GM19035 (cell line): Measurements from ENCODE around the gene MORC1.

Source experiments
- ATAC-seq: cut with Tn5 transposase; IDR thresholded peaks from one replicate; pipeline ENCODE4 v1.9.1; 2021; ENCODE audit not compliant: unreplicated experiment

MORC1 gene

GRCh38 chr3:109033000-109033660 lies 84.8 kb downstream of the MORC1 start:
- ATAC-seq = no peak

- ATAC-seq = no peak
These were observed 89.2 kb downstream of the MORC1 start for GRCh38 chr3:109028753-109029152.

DNA sequence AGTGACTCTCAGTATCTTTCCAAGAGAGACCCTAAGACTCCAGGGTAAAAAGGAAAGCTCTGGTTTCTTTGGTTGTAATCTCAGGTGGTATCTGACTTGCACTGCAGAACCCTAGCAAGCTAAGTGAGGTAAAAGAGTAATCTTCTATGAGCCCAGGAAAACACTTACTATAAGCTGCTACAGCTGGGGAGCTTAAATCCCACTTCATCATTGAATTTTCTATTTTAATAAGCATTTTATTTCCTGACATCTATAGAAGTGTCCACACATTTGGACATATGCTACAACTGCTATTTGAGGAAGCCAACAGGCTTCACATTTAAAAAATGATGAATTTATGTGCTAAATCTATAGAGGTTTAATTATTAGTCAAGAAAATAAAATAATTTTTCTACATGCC lies 91.1 kb downstream of the MORC1 start:
- no peak for ATAC-seq

DNA sequence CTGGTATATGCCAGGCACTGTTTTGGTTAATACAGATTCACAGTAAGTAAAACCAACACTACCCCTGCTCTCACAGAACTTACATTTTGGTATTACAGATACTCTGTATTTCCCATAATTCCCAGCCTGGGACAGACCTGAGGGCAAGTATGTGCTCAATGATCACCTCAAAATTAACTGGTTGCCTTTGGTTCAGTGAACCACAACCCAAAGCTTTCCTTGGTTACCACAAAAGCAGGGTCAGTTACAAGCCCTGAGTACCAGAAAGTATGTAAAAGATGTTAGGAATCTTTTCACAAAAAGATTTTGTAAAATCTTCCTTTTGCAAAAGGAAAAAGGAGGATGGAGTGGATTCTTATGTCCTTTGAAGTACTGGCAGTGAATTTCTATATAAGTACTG lies 92.0 kb downstream of the MORC1 start:
- ATAC-seq = no peak

DNA sequence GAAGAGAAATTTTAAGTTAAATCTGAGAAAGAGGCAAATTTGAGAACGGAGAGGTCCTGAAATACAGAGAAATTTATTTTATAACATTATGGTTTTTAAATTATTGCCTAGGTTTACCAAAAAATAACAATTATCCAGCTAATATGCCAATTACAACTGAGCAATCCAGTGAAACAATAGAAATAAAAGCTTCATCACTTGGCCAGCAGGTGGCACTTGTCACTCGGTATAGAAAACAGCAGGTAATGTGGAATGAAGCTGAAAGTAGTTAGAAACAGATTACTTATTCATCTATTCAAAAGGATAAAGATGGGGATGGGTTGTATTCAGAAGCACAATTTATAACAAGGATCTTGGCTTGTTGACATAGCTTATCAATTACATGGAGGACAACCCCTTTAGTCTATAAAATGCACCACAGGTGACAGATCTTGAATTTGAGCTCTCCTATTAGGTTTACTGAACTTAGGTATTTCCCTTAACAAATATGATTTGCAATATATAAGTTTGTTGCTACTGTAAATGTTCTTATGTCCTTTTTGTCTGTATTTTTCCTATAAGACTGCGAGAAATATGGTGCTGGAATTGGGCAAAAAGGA lies 94.2 kb downstream of the MORC1 start:
- peak; percentile 87 for ATAC-seq

DNA sequence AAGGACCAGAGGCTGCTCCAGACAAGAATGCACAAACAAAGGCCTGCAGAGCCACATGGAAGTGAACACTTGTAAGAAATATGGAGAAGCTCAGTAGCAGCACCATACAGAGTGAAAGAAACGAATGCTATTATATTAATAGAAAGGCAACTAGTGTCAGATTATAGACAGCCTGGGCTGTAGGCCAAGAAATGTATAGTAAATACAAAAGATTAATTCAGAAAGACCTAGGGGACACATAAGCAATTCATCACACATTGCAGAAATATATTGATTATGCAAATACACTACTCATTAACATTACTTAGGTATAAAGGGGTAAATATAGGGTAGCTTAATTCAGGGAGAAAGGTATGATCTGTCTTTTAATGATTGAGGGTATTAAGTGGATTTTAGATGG lies 94.8 kb downstream of the MORC1 start:
- no peak for ATAC-seq

GRCh38 chr3:109021556-109021955 lies 96.4 kb downstream of the MORC1 start:
- no peak for ATAC-seq

GRCh38 chr3:109018828-109019227 lies 99.1 kb downstream of the MORC1 start:
- ATAC-seq = no peak

DNA sequence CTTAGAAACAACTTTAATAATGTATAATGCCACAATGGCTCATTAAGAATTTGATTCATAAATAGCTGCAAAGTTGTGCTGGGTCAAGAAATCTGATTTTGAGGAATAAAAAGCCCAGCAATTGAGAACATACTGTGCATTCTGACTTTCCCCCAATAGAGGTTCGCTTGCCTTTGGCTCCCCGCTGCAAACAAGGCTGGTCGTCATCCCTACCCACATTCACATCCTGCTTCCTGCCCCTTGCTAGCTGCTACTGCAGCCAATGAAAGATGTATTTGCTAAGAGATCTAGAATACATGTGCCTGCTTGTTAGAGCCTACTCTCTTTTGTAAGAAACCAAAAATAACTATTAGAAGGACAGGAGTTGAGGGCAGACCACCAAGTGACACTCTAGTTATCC lies 112.5 kb downstream of the MORC1 start:
- no peak for ATAC-seq

DNA sequence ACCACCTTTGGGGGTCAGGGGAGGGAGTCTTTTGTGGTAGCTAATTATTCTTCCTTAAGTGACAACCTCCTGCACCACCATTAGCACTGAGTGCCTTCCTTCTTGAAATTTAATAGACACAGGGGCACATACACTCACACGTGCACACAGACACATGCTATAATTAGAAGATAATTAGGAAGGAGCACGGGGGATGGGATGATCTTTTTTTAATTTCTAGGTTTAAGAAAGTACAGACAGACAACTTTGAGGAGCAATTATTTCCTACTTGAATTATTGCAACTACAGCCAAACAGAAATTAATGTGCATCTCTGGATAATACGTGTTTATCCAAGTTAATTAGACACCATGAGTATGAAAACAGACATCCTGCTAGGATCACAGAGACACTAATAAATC lies 119.5 kb downstream of the MORC1 start:
- ATAC-seq = no peak

GRCh38 chr3:108985844-108986243 lies 132.1 kb downstream of the MORC1 start:
- no peak for ATAC-seq

- no peak for ATAC-seq
These were observed 134.9 kb downstream of the MORC1 start for GRCh38 chr3:108983051-108983450.

DNA sequence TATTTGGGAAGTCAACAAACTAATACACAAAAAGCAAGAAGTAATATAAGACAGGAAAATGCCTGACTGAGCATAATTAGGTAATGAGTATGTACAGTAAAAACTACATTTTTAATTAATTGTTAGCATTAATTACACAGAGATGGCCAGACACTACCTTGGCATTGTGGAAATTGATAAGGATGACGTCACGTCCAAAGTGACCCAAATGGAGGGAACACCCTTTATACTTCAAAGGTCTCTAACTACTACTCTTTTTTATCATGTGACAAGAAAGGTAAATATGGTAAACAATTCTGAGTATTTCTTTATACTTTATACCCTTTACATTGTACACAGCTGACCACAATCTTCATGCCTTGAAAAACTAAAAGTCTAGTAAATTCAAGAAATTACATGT lies 141.9 kb downstream of the MORC1 start:
- no peak for ATAC-seq

DNA sequence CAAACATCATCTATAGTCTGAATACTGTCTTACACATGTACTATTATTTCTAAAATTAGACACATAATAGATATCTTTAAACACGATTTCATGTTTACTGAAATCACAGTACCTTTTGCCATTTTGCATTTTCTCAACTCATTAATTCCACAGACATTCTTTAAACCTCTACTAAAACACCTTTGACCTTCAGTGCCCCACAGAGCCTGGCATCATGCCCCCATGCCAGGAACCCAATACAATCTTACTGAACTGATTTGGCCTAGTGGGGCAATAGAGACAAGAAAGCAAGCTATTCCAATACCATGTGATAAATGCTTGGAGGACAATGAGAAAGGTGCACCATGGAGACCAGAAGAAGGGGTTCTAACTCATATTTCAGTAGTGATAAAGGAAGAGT lies 144.9 kb downstream of the MORC1 start:
- no peak for ATAC-seq

DNA sequence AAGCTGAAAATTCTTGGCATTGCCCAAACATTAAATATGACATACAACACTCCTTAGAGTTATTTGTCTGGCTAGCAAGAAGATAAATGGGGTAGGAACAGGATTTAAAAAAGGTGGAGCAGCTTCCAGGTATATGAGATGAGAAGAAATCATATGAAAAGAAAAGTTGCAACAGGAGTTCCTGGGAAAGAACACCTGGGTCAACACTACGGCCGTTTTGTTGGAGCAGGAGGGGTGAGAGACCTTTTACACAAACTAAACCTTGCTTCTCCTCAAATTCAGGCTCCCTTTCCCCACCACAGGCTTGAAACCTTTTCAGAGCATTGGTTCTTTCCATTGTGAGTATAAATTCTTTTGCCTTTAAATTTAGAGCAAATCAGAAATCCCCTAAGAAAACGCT lies 145.5 kb downstream of the MORC1 start:
- ATAC-seq = no peak

DNA sequence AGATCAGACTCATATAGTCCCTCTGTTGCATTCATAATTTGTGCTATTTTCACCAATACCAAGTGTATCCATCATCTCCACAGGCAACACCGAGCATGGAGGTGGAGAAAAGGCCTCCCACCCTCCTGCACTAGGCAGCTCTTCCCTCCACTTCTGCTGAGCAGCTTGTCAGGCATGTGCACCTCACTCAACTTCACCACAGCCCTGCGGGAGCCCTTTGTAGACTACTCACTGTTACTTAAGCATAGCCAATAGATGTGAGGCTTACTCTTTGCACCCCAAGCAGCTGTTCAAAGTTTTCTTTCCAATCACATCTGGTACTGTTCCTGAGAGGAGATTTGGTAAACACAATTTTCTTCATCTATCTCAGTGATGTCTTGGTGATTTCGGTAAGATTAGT lies 147.4 kb downstream of the MORC1 start:
- no peak for ATAC-seq

- no peak for ATAC-seq
These were observed 151.2 kb downstream of the MORC1 start for GRCh38 chr3:108966773-108967172.

GRCh38 chr3:108959017-108959416 lies 158.9 kb downstream of the MORC1 start:
- ATAC-seq = no peak

DNA sequence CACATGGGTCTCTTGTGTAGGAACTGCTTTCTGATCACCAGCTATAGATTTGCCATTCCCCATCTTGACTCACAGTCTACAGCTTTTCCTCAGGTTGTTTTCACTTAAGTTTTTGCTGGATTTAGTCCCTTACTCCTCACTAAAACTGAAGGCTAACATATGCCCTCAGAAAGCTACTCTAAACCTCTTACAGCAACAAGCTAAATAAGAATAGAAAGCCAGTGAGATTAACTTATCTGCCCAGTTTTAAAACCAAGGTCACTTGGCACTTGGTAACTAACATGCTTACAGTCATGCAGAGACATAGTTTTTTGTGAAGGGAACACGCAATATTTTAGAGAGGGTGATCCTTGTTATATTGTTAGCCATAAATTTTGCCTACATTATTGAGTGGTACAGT lies 164.2 kb downstream of the MORC1 start, which contains the start of gene GUCA1C:
Gene GUCA1C, minus strand, starts transcription at position 180 of the 400 bp plus-strand sequence. Its CDS starts 117 bp downstream, at position 63.
- ATAC-seq = no peak

DNA sequence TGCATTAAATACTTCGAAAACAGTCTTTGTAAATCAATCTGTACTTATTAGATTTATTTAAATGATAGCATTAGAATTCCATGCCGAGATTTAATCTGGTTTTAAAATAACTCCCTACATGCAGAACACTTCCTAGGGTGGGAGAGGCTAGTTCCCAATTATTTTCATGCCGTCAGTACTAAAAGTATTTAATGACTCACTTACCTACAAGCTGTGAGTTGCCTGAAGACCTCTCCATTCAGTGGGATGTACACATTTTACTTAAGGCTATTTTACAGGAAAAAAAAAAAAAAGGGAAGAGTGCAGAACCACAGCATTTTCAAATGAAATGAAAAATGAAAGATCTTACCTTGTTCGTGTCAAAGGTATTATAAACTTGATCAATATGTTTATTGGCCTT lies 164.7 kb downstream of the MORC1 start:
- no peak for ATAC-seq

DNA sequence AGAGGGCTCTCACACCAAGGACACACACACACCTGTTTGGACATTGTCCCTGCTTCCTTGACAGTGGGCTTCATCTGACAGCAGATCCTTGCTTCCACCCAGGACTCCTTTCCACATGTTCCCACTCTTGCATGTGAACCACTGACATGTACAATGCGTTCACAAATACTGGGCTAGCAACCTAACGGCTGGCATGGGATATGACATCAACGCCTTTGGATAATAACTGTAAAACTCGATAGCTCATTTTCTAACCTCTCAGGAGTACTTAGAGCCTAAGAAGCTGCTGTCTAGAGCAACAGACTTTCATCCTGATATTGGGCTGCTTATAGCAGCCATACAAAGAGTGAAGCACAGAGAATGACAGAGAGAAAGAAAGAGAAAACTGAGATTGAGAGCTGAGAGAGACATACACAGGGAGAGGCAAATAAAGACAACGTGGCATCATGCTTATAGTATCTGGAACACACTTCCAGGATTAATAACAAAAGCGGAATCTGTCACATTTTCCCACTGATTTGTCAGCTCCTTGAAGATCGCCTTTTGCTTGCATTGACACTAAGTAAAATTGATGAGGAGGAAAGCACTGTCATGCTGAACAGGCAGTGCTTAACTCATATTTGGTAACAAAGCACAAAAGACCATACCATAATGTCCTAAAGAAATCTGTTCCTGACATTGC lies 166.0 kb downstream of the MORC1 start:
- no peak for ATAC-seq

- ATAC-seq = no peak
These were observed 170.1 kb downstream of the MORC1 start for GRCh38 chr3:108947855-108948254.
